ENCODE data around the gene EMSY.
"Not testable (repeated sequence)": the region's sequence is repeated elsewhere in the genome, so short reads cannot be mapped to it uniquely, and the experiment has no call there.

EMSY gene, protein sequence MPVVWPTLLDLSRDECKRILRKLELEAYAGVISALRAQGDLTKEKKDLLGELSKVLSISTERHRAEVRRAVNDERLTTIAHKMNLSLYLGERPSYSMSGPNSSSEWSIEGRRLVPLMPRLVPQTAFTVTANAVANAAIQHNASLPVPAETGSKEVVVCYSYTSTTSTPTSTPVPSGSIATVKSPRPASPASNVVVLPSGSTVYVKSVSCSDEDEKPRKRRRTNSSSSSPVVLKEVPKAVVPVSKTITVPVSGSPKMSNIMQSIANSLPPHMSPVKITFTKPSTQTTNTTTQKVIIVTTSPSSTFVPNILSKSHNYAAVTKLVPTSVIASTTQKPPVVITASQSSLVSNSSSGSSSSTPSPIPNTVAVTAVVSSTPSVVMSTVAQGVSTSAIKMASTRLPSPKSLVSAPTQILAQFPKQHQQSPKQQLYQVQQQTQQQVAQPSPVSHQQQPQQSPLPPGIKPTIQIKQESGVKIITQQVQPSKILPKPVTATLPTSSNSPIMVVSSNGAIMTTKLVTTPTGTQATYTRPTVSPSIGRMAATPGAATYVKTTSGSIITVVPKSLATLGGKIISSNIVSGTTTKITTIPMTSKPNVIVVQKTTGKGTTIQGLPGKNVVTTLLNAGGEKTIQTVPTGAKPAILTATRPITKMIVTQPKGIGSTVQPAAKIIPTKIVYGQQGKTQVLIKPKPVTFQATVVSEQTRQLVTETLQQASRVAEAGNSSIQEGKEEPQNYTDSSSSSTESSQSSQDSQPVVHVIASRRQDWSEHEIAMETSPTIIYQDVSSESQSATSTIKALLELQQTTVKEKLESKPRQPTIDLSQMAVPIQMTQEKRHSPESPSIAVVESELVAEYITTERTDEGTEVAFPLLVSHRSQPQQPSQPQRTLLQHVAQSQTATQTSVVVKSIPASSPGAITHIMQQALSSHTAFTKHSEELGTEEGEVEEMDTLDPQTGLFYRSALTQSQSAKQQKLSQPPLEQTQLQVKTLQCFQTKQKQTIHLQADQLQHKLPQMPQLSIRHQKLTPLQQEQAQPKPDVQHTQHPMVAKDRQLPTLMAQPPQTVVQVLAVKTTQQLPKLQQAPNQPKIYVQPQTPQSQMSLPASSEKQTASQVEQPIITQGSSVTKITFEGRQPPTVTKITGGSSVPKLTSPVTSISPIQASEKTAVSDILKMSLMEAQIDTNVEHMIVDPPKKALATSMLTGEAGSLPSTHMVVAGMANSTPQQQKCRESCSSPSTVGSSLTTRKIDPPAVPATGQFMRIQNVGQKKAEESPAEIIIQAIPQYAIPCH (N-terminal part only)

DNA sequence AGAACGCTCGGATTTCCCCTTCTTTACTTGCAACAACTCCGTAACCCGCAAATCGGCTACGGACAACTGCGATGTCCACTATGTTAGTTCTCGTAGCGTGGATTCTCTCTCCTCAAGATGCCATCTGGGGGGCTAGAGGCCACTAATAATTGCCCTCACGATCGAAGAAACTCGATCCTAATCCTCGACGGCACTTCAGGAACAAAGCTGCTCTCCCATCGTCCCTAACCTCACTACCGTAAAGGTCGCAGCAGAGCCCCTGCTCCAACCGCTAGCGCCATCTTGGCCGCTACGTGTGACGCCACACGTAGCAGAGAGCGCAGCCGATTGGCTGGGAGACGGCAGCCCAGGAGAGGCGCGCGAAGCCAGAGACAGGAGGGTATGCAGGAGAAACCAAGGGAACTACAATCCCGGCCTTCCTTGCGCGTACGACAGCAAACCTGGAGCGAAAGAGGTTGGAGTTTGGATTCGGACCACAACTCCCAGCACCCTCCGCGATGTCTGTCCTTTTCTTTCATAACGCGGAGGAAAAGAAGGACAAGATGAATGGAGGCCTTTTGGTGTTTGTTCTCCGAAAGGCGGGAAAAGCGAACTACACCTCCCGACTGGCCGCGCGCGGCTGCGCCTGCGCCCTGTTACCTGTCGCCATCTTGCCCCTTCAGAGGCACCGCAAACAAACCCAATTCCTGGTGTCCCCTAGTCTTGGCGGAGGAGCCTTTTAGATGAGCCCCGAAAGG lies at the start of gene EMSY:
EMSY (plus strand) TSS at position 635 of the 737 bp plus-strand sequence. CDS start 1,921 bp downstream, outside the sequence.
- peak; percentile 99 for DNase-seq (ENCODE audit: low read depth)
- H3K4me3 ChIP-seq (ENCODE audit: control insufficient read depth, low read depth, low read length), result peak within 1 kb of the TSS; percentile 83
- TF ChIP-seq CTCF (conservative IDR thresholded peaks at IDR 0.05; ENCODE audit: control insufficient read depth, insufficient read depth, low read depth, low read length), result no peak

- DNase-seq (ENCODE audit: low read depth), result no peak
- TF ChIP-seq CTCF (conservative IDR thresholded peaks at IDR 0.05; ENCODE audit: control insufficient read depth, insufficient read depth, low read depth, low read length), result no peak
- no peak overlapping the region for H3K4me3 ChIP-seq (ENCODE audit: control insufficient read depth, low read depth, low read length)
Observed at GRCh38 chr11:76395296-76395695, 49.5 kb upstream of the EMSY start.

DNA sequence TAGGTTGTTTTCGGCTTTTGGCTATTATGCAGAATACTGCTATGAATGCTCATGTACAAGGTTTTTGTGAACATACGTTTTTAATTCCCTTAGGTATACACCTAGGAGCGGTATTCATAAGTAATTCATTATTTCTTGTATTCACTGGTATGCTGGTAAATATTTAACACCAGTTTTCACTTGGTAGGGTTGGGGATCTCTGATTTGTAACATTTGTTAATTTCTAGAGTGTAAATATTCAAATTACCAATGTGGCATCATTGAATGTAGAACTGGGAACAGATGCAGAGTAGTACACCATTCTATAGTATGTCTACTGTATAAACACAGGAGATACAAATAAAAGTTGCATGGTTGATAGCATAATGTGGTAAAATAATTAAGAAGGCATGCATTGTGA lies 47.4 kb upstream of the EMSY start:
- TF ChIP-seq CTCF (conservative IDR thresholded peaks at IDR 0.05; ENCODE audit: control insufficient read depth, insufficient read depth, low read depth, low read length), result no peak

GRCh38 chr11:76400967-76401366 lies 43.9 kb upstream of the EMSY start:
- no peak for TF ChIP-seq CTCF (conservative IDR thresholded peaks at IDR 0.05; ENCODE audit: control insufficient read depth, insufficient read depth, low read depth, low read length)
- no peak overlapping the region for H3K4me3 ChIP-seq (ENCODE audit: control insufficient read depth, low read depth, low read length)
- DNase-seq (ENCODE audit: low read depth), result no peak

More for the DNA sequence above, 47.4 kb upstream of the EMSY start:
- DNase-seq (ENCODE audit: low read depth), result no peak
- no peak overlapping the region for H3K4me3 ChIP-seq (ENCODE audit: control insufficient read depth, low read depth, low read length)

GRCh38 chr11:76401484-76401883 lies 43.3 kb upstream of the EMSY start:
- H3K4me3 ChIP-seq (ENCODE audit: control insufficient read depth, low read depth, low read length); DNase-seq (ENCODE audit: low read depth): not testable (repeated sequence)

- no peak for TF ChIP-seq CTCF (conservative IDR thresholded peaks at IDR 0.05; ENCODE audit: control insufficient read depth, insufficient read depth, low read depth, low read length)
- no peak for DNase-seq (ENCODE audit: low read depth)
- no peak overlapping the region for H3K4me3 ChIP-seq (ENCODE audit: control insufficient read depth, low read depth, low read length)
Observed at GRCh38 chr11:76406359-76406758, 38.5 kb upstream of the EMSY start.

Data from fibroblast of mammary gland (primary cell).